Natural killer cell (primary cell): ENCODE data around the gene EIF1. TPM values are rescaled to one million over a fixed set of nuclear protein-coding genes. Genes with fewer than 3 reads are reported as not detected.

ENCODE experiments used
- ATAC-seq, 3 donors: fragments of 150-1000 bp in 2 of 3; fragments of 200-7000 bp in 1 of 3; cut with Tn5 transposase; 1 replicate in 1 of 3; 2 replicates in 2 of 3; pipeline ENCODE4 v1.10.0; 2021; ENCODE audit warnings: mild to moderate bottlenecking in 2 of 3, moderate library complexity in 2 of 3
- DNase-seq, 2 donors: peaks; one replicate each; pipeline versions ENCODE4 v3.0.0 to v3.0.0-alpha.2; 2013 to 2021; ENCODE audit warnings: mixed read lengths in 1 of 2
- H3K27ac ChIP-seq: one replicate; pipeline ENCODE4 v1.5.1; 2013; ENCODE audit warnings: mild to moderate bottlenecking, low read length
- H3K27me3 ChIP-seq: one replicate; pipeline ENCODE4 v1.6.1; 2013; ENCODE audit warnings: low read length; ENCODE audit not compliant: control insufficient read depth, insufficient read depth
- H3K36me3 ChIP-seq: one replicate; pipeline ENCODE4 v1.6.1; 2013; ENCODE audit warnings: low read length; ENCODE audit not compliant: control insufficient read depth, insufficient read depth
- H3K4me1 ChIP-seq: one replicate; pipeline ENCODE4 v1.6.1; 2013; ENCODE audit warnings: low read length; ENCODE audit not compliant: control insufficient read depth, insufficient read depth
- H3K4me3 ChIP-seq: one replicate; pipeline ENCODE4 v1.5.1; 2013; ENCODE audit warnings: low read length
- H3K9me3 ChIP-seq: one replicate; pipeline ENCODE4 v1.6.1; 2013; ENCODE audit warnings: low read length; ENCODE audit not compliant: control insufficient read depth, insufficient read depth
- H3K27ac Mint-ChIP-seq, 2 donors: one replicate each; pipeline ENCODE4 v1.8.0; 2022; ENCODE audit warnings: mild to moderate bottlenecking in 2 of 2, mixed read lengths in 2 of 2, moderate library complexity in 1 of 2
- H3K27me3 Mint-ChIP-seq, 2 donors: one replicate each; pipeline ENCODE4 v1.8.0; 2022; ENCODE audit warnings: low read depth in 2 of 2, mixed read lengths in 2 of 2
- H3K36me3 Mint-ChIP-seq: one replicate; pipeline ENCODE4 v1.8.0; 2022; ENCODE audit warnings: mixed read lengths
- H3K4me1 Mint-ChIP-seq, 2 donors: one replicate each; pipeline ENCODE4 v1.8.0; 2022; ENCODE audit warnings: mixed read lengths in 2 of 2
- H3K4me3 Mint-ChIP-seq: one replicate; pipeline ENCODE4 v1.8.0; 2022; ENCODE audit warnings: mild to moderate bottlenecking, moderate library complexity, mixed read lengths
- H3K9me3 Mint-ChIP-seq, 2 donors: one replicate each; pipeline ENCODE4 v1.8.0; 2022; ENCODE audit warnings: mixed read lengths in 2 of 2
- CTCF ChIP-seq: fragments of 200-600 bp; IDR thresholded peaks from one replicate; pipeline ENCODE4 v1.8.0; 2022; ENCODE audit warnings: antibody characterized with exemption
- WGBS: methylation state at CpG from one replicate; pipeline ENCODE4 v1.1.7; 2013; ENCODE audit warnings: missing lambda C conversion rate; ENCODE audit not compliant: insufficient coverage; 5-methylcytosine and 5-hydroxymethylcytosine counted together
- intact Hi-C: fragments of 100-400 bp; cut with micrococcal nuclease; formaldehyde crosslinking; loops from one replicate; pipeline ENCODE4 v1.14.2; 2022
- total RNA-seq, 4 donors: library from RNA; stranded (reverse); fragments of 120-200 nt in 1 of 4; gene quantifications; one replicate each; pipeline versions ENCODE4 v1.2.3 to v1.2.4, GENCODE V29; 2013 to 2022

The EIF1 gene
- total RNA-seq, 3 donors from 2014 or later (not counting 1 experiment from before 2014, with no cell fraction given), result 2,034 to 2,368 (median 2,279) TPM

GRCh38 chr17:41733348-41734138 lies 44.9 kb downstream of the EIF1 start:
- H3K9me3 Mint-ChIP-seq, result no peaks in the 10 kb centered on the region
- no peak overlapping the region for H3K27ac Mint-ChIP-seq
- H3K4me1 Mint-ChIP-seq, result no peaks in the 10 kb centered on the region
- no peaks in the 10 kb centered on the region for H3K36me3 Mint-ChIP-seq
- DNase-seq (no peak), ATAC-seq (no peak)
- H3K27me3 Mint-ChIP-seq, result peaks cover 39 to 42% of the 10 kb centered on the region in 2 donors
- peaks cover 16% of the 10 kb centered on the region for H3K4me1 ChIP-seq
- intact Hi-C loops, result no loop called here
- no peak overlapping the region for H3K4me3 Mint-ChIP-seq
- no peaks in the 10 kb centered on the region for H3K9me3 ChIP-seq
- H3K27me3 ChIP-seq, result peaks cover 27% of the 10 kb centered on the region
- TF ChIP-seq CTCF, result no peak
- H3K4me3 ChIP-seq, result no peak overlapping the region
- no peaks in the 10 kb centered on the region for H3K36me3 ChIP-seq
- H3K27ac ChIP-seq, result no peak overlapping the region
- WGBS, result 12% methylated on average over 37 of the region's 40 CpGs

- 2% methylated on average over 77 of the region's 77 CpGs for WGBS
- H3K27me3 Mint-ChIP-seq, result peaks cover 39 to 42% of the 10 kb centered on the region in 2 donors
Observed at GRCh38 chr17:41734139-41734948, 45.7 kb downstream of the EIF1 start, which contains the start of gene HAP1. TSS of gene HAP1 (minus strand) at chr17:41734643. CDS start at chr17:41734634, 9 bp downstream.

GRCh38 chr17:41734949-41735313 lies 46.2 kb downstream of the EIF1 start:
- H3K36me3 ChIP-seq, result no peaks in the 10 kb centered on the region
- Mint-ChIP-seq H3K4me1 (no peaks in the 10 kb centered on the region), H3K27me3 (peaks cover 39% of the 10 kb centered on the region in 2 donors), H3K27ac (no peak overlapping the region), H3K36me3 (no peaks in the 10 kb centered on the region), H3K9me3 (no peaks in the 10 kb centered on the region), H3K4me3 (no peak overlapping the region)
- peaks cover 16% of the 10 kb centered on the region for H3K4me1 ChIP-seq
- peaks cover 27% of the 10 kb centered on the region for H3K27me3 ChIP-seq
- H3K27ac ChIP-seq, result no peak overlapping the region
- H3K4me3 ChIP-seq, result no peak overlapping the region
- DNase-seq (no peak), ATAC-seq (no peak)
- no peaks in the 10 kb centered on the region for H3K9me3 ChIP-seq
- no peak for TF ChIP-seq CTCF
- 7% methylated on average over 23 of the region's 23 CpGs for WGBS
- intact Hi-C loops, result loop anchor here (5.0 kb wide), 1 partner anchor 382 kb away; no protein-coding TSS in a partner anchor

More at GRCh38 chr17:41734139-41734948, 45.7 kb downstream of the EIF1 start, which contains the start of gene HAP1:
- TF ChIP-seq CTCF, result no peak
- DNase-seq (peak in 1 of 2 donors; percentile 24), ATAC-seq (no peak)
- Histone ChIP-seq H3K27me3 (peaks cover 27% of the 10 kb centered on the region), H3K4me1 (peaks cover 16% of the 10 kb centered on the region), H3K9me3 (no peaks in the 10 kb centered on the region), H3K27ac (no peak within 1 kb of the TSS), H3K4me3 (no peak within 1 kb of the TSS), H3K36me3 (no peaks in the 10 kb centered on the region)
- no peak within 1 kb of the TSS for H3K27ac Mint-ChIP-seq
- intact Hi-C loops, result no loop called here
- H3K36me3 Mint-ChIP-seq, result no peaks in the 10 kb centered on the region
- H3K9me3 Mint-ChIP-seq, result no peaks in the 10 kb centered on the region
- H3K4me3 Mint-ChIP-seq, result no peak within 1 kb of the TSS
- no peaks in the 10 kb centered on the region for H3K4me1 Mint-ChIP-seq
